Naive thymus-derived CD8-positive, alpha-beta T cell (primary cell): ENCODE results near the gene SORCS2. TPM values are rescaled to one million over a fixed set of nuclear protein-coding genes. Genes with fewer than 3 reads are reported as not detected.

Experiments
- ATAC-seq, 2 donors: fragments of 150-1000 bp; cut with Tn5 transposase in 1 of 2; sonication (Bioruptor Pico), chemical (Tn5 transposase) in 1 of 2; 1 replicate in 1 of 2; 2 replicates in 1 of 2; pipeline ENCODE4 v1.10.0; 2021; ENCODE audit warnings: mild to moderate bottlenecking in 2 of 2, moderate library complexity in 2 of 2
- POLR2A ChIA-PET: fragments of 350-600 bp; sonication (Branson Sonifier 250); formaldehyde crosslinking; loops from one replicate; lab custom pipeline; 2021; ENCODE audit warnings: antibody characterized with exemption; lab: Charles Lee
- DNase-seq, 10 donors: peaks; one replicate each; pipeline versions ENCODE4 v3.0.0 to v3.0.0-alpha.2; 2020 to 2022
- H3K27ac Mint-ChIP-seq, 10 donors: one replicate each; pipeline ENCODE4 v1.8.0; 2020 to 2022; ENCODE audit warnings: mild to moderate bottlenecking in 10 of 10, mixed read lengths in 10 of 10, moderate library complexity in 4 of 10, inconsistent platforms in 1 of 10
- H3K27me3 Mint-ChIP-seq, 5 donors: one replicate each; pipeline ENCODE4 v1.8.0; 2021 to 2022; ENCODE audit warnings: mixed read lengths in 5 of 5
- H3K36me3 Mint-ChIP-seq, 3 donors: one replicate each; pipeline ENCODE4 v1.8.0; 2020 to 2022; ENCODE audit warnings: mixed read lengths in 3 of 3, mild to moderate bottlenecking in 2 of 3, inconsistent platforms in 1 of 3
- H3K4me1 Mint-ChIP-seq, 4 donors: one replicate each; pipeline ENCODE4 v1.8.0; 2021 to 2022; ENCODE audit warnings: mixed read lengths in 4 of 4
- H3K4me3 Mint-ChIP-seq, 10 donors: one replicate each; pipeline ENCODE4 v1.8.0; 2020 to 2022; ENCODE audit warnings: mild to moderate bottlenecking in 10 of 10, mixed read lengths in 10 of 10, moderate library complexity in 6 of 10, inconsistent platforms in 1 of 10
- H3K9me3 Mint-ChIP-seq, 9 donors: one replicate each; pipeline ENCODE4 v1.8.0; 2020 to 2022; ENCODE audit warnings: mixed read lengths in 9 of 9, mild to moderate bottlenecking in 3 of 9, inconsistent platforms in 1 of 9, moderate library complexity in 1 of 9
- polyA plus RNA-seq, 3 donors: library from polyadenylated mRNA; unstranded; fragments of 300-500 nt; fragmentation: Illumina TruSeq; gene quantifications; one replicate each; pipeline ENCODE4 v1.2.3, GENCODE V29; 2021
- total RNA-seq, 8 experiments: library from RNA in 2 of 8; stranded (reverse) in 2 of 8; gene quantifications; one replicate each; pipeline ENCODE4 v1.2.3 and lab custom pipeline; 2021 to 2026

The SORCS2 gene
- total and polyA plus RNA-seq, 5 experiments from 2014 or later, result not detected

- DNase-seq (no peak), ATAC-seq (no peak)
- Mint-ChIP-seq H3K4me1 (peaks cover 2 to 8% (median 5%) of the 10 kb centered on the region in 4 donors), H3K27ac (peak overlapping the region in 1 of 10 donors; percentile 92), H3K4me3 (no peak overlapping the region), H3K9me3 (no peaks in the 10 kb centered on the region), H3K27me3 (peaks cover 0 to 19% (median 15%) of the 10 kb centered on the region in 5 donors), H3K36me3 (peaks cover 0 to 3% (median 0%) of the 10 kb centered on the region in 3 donors)
- POLR2A ChIA-PET, result no interaction called here
These were observed 511.4 kb downstream of the SORCS2 start for GRCh38 chr4:7703688-7704087.

- DNase-seq, result no peak
- no peak for ATAC-seq
- no peaks in the 10 kb centered on the region for H3K9me3 Mint-ChIP-seq
- H3K27ac Mint-ChIP-seq, result no peak overlapping the region
- H3K4me1 Mint-ChIP-seq, result peaks cover 2 to 8% (median 5%) of the 10 kb centered on the region in 4 donors
- no peak overlapping the region for H3K4me3 Mint-ChIP-seq
- peaks cover 0 to 16% (median 15%) of the 10 kb centered on the region in 5 donors for H3K27me3 Mint-ChIP-seq
- H3K36me3 Mint-ChIP-seq, result peaks cover 0 to 3% (median 0%) of the 10 kb centered on the region in 3 donors
- POLR2A ChIA-PET, result no interaction called here
These were observed 511.8 kb downstream of the SORCS2 start for GRCh38 chr4:7704091-7704490.

- DNase-seq, result no peak
- H3K9me3 Mint-ChIP-seq, result no peaks in the 10 kb centered on the region
These were observed 512.3 kb downstream of the SORCS2 start for GRCh38 chr4:7704625-7705024.

GRCh38 chr4:7705062-7705461, 512.7 kb downstream of the SORCS2 start:
- POLR2A ChIA-PET, result no interaction called here
- Mint-ChIP-seq H3K27me3 (peaks cover 0 to 10% (median 5%) of the 10 kb centered on the region in 5 donors), H3K27ac (no peak overlapping the region), H3K4me3 (no peak overlapping the region), H3K4me1 (peaks cover 2 to 8% (median 5%) of the 10 kb centered on the region in 4 donors), H3K36me3 (peaks cover 0 to 1% (median 0%) of the 10 kb centered on the region in 3 donors), H3K9me3 (no peaks in the 10 kb centered on the region)
- DNase-seq, result no peak
- no peak for ATAC-seq

More at GRCh38 chr4:7704625-7705024, 512.3 kb downstream of the SORCS2 start:
- Mint-ChIP-seq H3K27ac (no peak overlapping the region), H3K4me1 (peaks cover 2 to 8% (median 5%) of the 10 kb centered on the region in 4 donors), H3K4me3 (no peak overlapping the region), H3K27me3 (peaks cover 0 to 14% (median 9%) of the 10 kb centered on the region in 5 donors), H3K36me3 (peaks cover 0 to 3% (median 0%) of the 10 kb centered on the region in 3 donors)
- ATAC-seq, result no peak
- POLR2A ChIA-PET, result no interaction called here

GRCh38 chr4:7705593-7705992, 513.3 kb downstream of the SORCS2 start:
- ATAC-seq, result no peak
- no peaks in the 10 kb centered on the region for H3K9me3 Mint-ChIP-seq
- H3K4me1 Mint-ChIP-seq, result peaks cover 2 to 8% (median 5%) of the 10 kb centered on the region in 4 donors
- no peak for DNase-seq
- peaks cover 0 to 7% (median 0%) of the 10 kb centered on the region in 5 donors for H3K27me3 Mint-ChIP-seq
- H3K4me3 Mint-ChIP-seq, result no peak overlapping the region
- no peak overlapping the region for H3K27ac Mint-ChIP-seq
- no peaks in the 10 kb centered on the region for H3K36me3 Mint-ChIP-seq
- POLR2A ChIA-PET, result no interaction called here

- H3K27ac Mint-ChIP-seq, result peak overlapping the region in 1 of 10 donors; percentile 46
- peaks cover 0 to 2% (median 0%) of the 10 kb centered on the region in 5 donors for H3K27me3 Mint-ChIP-seq
- no peak overlapping the region for H3K4me3 Mint-ChIP-seq
- peaks cover 0 to 4% (median 2%) of the 10 kb centered on the region in 4 donors for H3K4me1 Mint-ChIP-seq
- no peaks in the 10 kb centered on the region for H3K9me3 Mint-ChIP-seq
- POLR2A ChIA-PET, result no interaction called here
- ATAC-seq (no peak), DNase-seq (no peak)
- no peaks in the 10 kb centered on the region for H3K36me3 Mint-ChIP-seq
These were observed 515.9 kb downstream of the SORCS2 start for GRCh38 chr4:7708238-7708637.

GRCh38 chr4:7708981-7709380, 516.6 kb downstream of the SORCS2 start:
- no peaks in the 10 kb centered on the region for H3K36me3 Mint-ChIP-seq
- no peak for DNase-seq
- POLR2A ChIA-PET, result no interaction called here
- no peak overlapping the region for H3K4me3 Mint-ChIP-seq
- H3K4me1 Mint-ChIP-seq, result peaks cover 0 to 2% (median 0%) of the 10 kb centered on the region in 4 donors
- peak overlapping the region in 1 of 10 donors; percentile 15 for H3K27ac Mint-ChIP-seq
- H3K9me3 Mint-ChIP-seq, result no peaks in the 10 kb centered on the region
- no peaks in the 10 kb centered on the region for H3K27me3 Mint-ChIP-seq
- ATAC-seq, result no peak

- DNase-seq, result no peak
These were observed 517.1 kb downstream of the SORCS2 start for GRCh38 chr4:7709431-7709830.

GRCh38 chr4:7710126-7710525, 517.8 kb downstream of the SORCS2 start:
- Mint-ChIP-seq H3K4me3 (no peak overlapping the region), H3K4me1 (peaks cover 0 to 2% (median 0%) of the 10 kb centered on the region in 4 donors), H3K27ac (no peak overlapping the region), H3K9me3 (peaks cover 0 to 8% (median 0%) of the 10 kb centered on the region in 9 donors), H3K27me3 (no peaks in the 10 kb centered on the region), H3K36me3 (no peaks in the 10 kb centered on the region)
- POLR2A ChIA-PET, result no interaction called here
- no peak for DNase-seq
- no peak for ATAC-seq

More at GRCh38 chr4:7709431-7709830, 517.1 kb downstream of the SORCS2 start:
- H3K9me3 Mint-ChIP-seq, result peaks cover 0 to under 1% (median 0%) of the 10 kb centered on the region in 9 donors
- ATAC-seq, result no peak
- H3K36me3 Mint-ChIP-seq, result no peaks in the 10 kb centered on the region
- H3K27ac Mint-ChIP-seq, result peak overlapping the region in 1 of 10 donors; percentile 15
- H3K4me1 Mint-ChIP-seq, result peaks cover 0 to 2% (median 0%) of the 10 kb centered on the region in 4 donors
- H3K27me3 Mint-ChIP-seq, result no peaks in the 10 kb centered on the region
- POLR2A ChIA-PET, result no interaction called here
- H3K4me3 Mint-ChIP-seq, result no peak overlapping the region

GRCh38 chr4:7710576-7711306, 518.4 kb downstream of the SORCS2 start:
- no peak for DNase-seq
- Mint-ChIP-seq H3K9me3 (peaks cover 0 to 9% (median 0%) of the 10 kb centered on the region in 9 donors), H3K36me3 (no peaks in the 10 kb centered on the region), H3K4me3 (no peak overlapping the region), H3K27ac (peak overlapping the region in 1 of 10 donors; percentile 74), H3K27me3 (no peaks in the 10 kb centered on the region), H3K4me1 (peaks cover 0 to 2% (median 0%) of the 10 kb centered on the region in 4 donors)
- ATAC-seq, result no peak
- POLR2A ChIA-PET, result no interaction called here

GRCh38 chr4:7711307-7711963, 519.1 kb downstream of the SORCS2 start:
- H3K36me3 Mint-ChIP-seq, result no peaks in the 10 kb centered on the region
- no peak overlapping the region for H3K4me3 Mint-ChIP-seq
- peaks cover 0 to 2% (median 0%) of the 10 kb centered on the region in 4 donors for H3K4me1 Mint-ChIP-seq
- H3K27me3 Mint-ChIP-seq, result peaks cover 0 to 4% (median 2%) of the 10 kb centered on the region in 5 donors
- H3K27ac Mint-ChIP-seq, result no peak overlapping the region
- DNase-seq, result no peak
- POLR2A ChIA-PET, result no interaction called here
- ATAC-seq, result no peak
- H3K9me3 Mint-ChIP-seq, result peaks cover 0 to 9% (median 0%) of the 10 kb centered on the region in 9 donors

GRCh38 chr4:7712021-7712671, 519.8 kb downstream of the SORCS2 start:
- POLR2A ChIA-PET, result no interaction called here
- Mint-ChIP-seq H3K36me3 (no peaks in the 10 kb centered on the region), H3K27ac (peak overlapping the region in 1 of 10 donors; percentile 62), H3K27me3 (peaks cover 0 to 7% (median 6%) of the 10 kb centered on the region in 5 donors), H3K4me3 (no peak overlapping the region), H3K9me3 (peaks cover 0 to 9% (median 0%) of the 10 kb centered on the region in 9 donors), H3K4me1 (peaks cover 0 to under 1% (median 0%) of the 10 kb centered on the region in 4 donors)
- no peak for DNase-seq
- no peak for ATAC-seq
